Urinary bladder (tissue), 4 donors: Measurements from ENCODE around the gene NCKAP1. TPM values are rescaled to one million over a fixed set of nuclear protein-coding genes. Genes with fewer than 3 reads are reported as not detected.
"Not testable (repeated sequence)": the region's sequence is repeated elsewhere in the genome, so short reads cannot be mapped to it uniquely, and the experiment has no call there.

Experiments used
- DNase-seq: peaks from one replicate; pipeline ENCODE4 v3.0.0-alpha.2; 2015; ENCODE audit errors: extremely low spot score
- H3K27ac ChIP-seq: one replicate; pipeline ENCODE4 v1.5.1; 2013; ENCODE audit warnings: low read depth, mild to moderate bottlenecking, moderate library complexity
- H3K36me3 ChIP-seq: one replicate; pipeline ENCODE4 v1.6.1; 2013; ENCODE audit warnings: mild to moderate bottlenecking, moderate library complexity; ENCODE audit not compliant: insufficient read depth
- H3K4me1 ChIP-seq: one replicate; pipeline ENCODE4 v1.6.1; 2013; ENCODE audit warnings: mild to moderate bottlenecking, moderate library complexity; ENCODE audit not compliant: insufficient read depth
- H3K4me3 ChIP-seq: one replicate; pipeline ENCODE4 v1.5.1; 2013; ENCODE audit warnings: low read depth, low read length
- WGBS: extraction: QIAGEN DNeasy Blood & Tissue Kit; methylation state at CpG from one replicate; pipeline ENCODE4 v1.1.7; 2013; 5-methylcytosine and 5-hydroxymethylcytosine counted together
- polyA plus RNA-seq: library from polyadenylated mRNA; stranded (reverse); fragments of 200-250 nt; gene quantifications from one replicate; pipeline ENCODE4 v1.2.3, GENCODE V29; 2013
- total RNA-seq: library from RNA; depleted of rRNA; stranded (reverse); fragments of >200 nt; gene quantifications from one replicate; pipeline ENCODE4 v1.2.3, GENCODE V29; 2014
- donor health status: healthy with polysubstance abuse.
- donor health status: healthy.

The NCKAP1 gene
- total and polyA plus RNA-seq, 2 donors = 91.6 to 297 TPM

- Histone ChIP-seq H3K36me3 (peaks cover 4% of the 10 kb centered on the region), H3K27ac (no peak overlapping the region), H3K4me3 (no peak overlapping the region), H3K4me1 (no peaks in the 10 kb centered on the region)
- 89% methylated on average over 2 of the region's 2 CpGs for WGBS
- DNase-seq = no peak
Observed at GRCh38 chr2:183001948-183002347, 36.3 kb downstream of the NCKAP1 start.

- DNase-seq = no peak
- Histone ChIP-seq H3K36me3 (peaks cover 4% of the 10 kb centered on the region), H3K27ac (no peak overlapping the region), H3K4me1 (no peaks in the 10 kb centered on the region), H3K4me3 (no peak overlapping the region)
- 96% methylated on average over 10 of the region's 10 CpGs for WGBS
Observed at GRCh38 chr2:183000846-183001245, 37.4 kb downstream of the NCKAP1 start.

GRCh38 chr2:182999348-183000028 lies 38.8 kb downstream of the NCKAP1 start:
- Histone ChIP-seq H3K36me3 (peaks cover 4% of the 10 kb centered on the region), H3K27ac (no peak overlapping the region), H3K4me3 (no peak overlapping the region), H3K4me1 (no peaks in the 10 kb centered on the region)
- 97% methylated on average over 3 of the region's 3 CpGs for WGBS
- DNase-seq = no peak

GRCh38 chr2:182994228-182994912 lies 43.9 kb downstream of the NCKAP1 start:
- DNase-seq = no peak
- no peak overlapping the region for H3K4me3 ChIP-seq
- H3K27ac ChIP-seq = no peak overlapping the region
- H3K4me1 ChIP-seq = no peaks in the 10 kb centered on the region
- peaks cover 5% of the 10 kb centered on the region for H3K36me3 ChIP-seq
- 94% methylated on average over 13 of the region's 13 CpGs for WGBS

- DNase-seq = no peak
- 37% methylated on average over 2 of the region's 2 CpGs for WGBS
- H3K36me3 ChIP-seq = peaks cover 2% of the 10 kb centered on the region
Observed at GRCh38 chr2:182982941-182983340, 55.3 kb downstream of the NCKAP1 start.

DNA sequence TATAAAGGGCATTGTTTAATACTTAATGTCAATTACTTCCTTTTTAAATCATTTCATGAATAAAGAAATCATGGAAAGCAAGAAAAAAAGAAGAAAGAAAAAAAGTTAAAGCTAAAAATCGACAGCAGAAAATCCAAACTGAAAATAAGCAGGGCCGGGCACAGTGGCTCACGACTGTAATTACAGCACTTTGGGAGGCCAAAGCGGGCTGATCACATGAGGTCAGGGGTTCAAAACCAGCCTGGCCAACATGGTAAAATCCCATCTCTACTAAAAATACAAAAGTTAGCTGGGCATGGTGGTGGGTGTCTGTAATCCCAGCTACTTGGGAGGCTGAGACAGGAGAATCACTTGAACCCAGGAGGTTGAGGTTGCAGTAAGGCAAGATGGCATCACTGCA lies 56.8 kb downstream of the NCKAP1 start:
- not testable (repeated sequence) for H3K4me3 ChIP-seq, DNase-seq, H3K27ac ChIP-seq, H3K4me1 ChIP-seq, H3K36me3 ChIP-seq
- 78% methylated on average over 4 of the region's 4 CpGs for WGBS

More at GRCh38 chr2:182982941-182983340, 55.3 kb downstream of the NCKAP1 start:
- Histone ChIP-seq H3K27ac (no peak overlapping the region), H3K4me3 (no peak overlapping the region), H3K4me1 (no peaks in the 10 kb centered on the region)

DNA sequence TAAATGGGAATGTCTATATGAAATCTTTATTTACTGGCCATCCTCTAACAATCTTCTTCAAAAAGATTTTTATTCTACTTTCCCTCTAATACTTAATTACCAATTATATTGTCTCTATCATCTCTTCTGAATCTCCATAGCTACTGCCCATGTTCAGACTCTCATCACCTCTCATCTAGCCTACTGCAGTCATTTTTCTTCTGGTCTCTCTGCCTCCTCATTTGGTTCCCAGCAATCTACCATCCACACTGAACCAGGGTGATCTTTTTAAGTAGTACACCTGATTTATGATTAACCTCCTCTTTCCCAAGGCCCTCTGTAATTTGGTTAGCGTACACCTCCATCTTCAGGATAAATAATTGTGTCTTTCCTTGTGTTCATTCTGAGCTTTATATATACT lies 57.6 kb downstream of the NCKAP1 start:
- Histone ChIP-seq H3K4me3 (no peak overlapping the region), H3K36me3 (peaks cover 4% of the 10 kb centered on the region), H3K4me1 (no peaks in the 10 kb centered on the region), H3K27ac (no peak overlapping the region)
- DNase-seq = no peak
- WGBS = 98% methylated on average over 1 of the region's 1 CpG

GRCh38 chr2:182980115-182980514 lies 58.1 kb downstream of the NCKAP1 start:
- Histone ChIP-seq H3K27ac (no peak overlapping the region), H3K4me1 (no peaks in the 10 kb centered on the region), H3K4me3 (no peak overlapping the region), H3K36me3 (peaks cover 4% of the 10 kb centered on the region)
- no peak for DNase-seq

DNA sequence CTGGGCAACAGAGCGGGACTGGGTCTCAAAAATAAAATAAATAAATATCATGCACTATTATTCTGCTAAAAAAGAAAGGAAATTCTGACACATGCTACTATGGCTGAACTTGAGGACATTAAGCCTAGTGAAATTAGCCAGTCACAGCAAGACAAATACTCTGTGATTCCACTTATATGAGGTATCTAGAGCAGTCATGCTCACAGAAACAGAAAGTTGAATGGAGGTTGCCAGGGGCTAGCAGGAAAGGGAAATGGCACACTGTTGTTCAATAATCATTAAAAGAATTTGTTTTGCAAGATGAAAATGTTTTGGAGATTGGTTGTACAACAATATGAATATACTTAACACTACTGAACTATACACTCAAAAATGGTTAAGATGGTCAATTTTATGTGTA lies 60.8 kb downstream of the NCKAP1 start:
- Histone ChIP-seq H3K4me3 (no peak overlapping the region), H3K36me3 (peaks cover 2% of the 10 kb centered on the region), H3K27ac (no peak overlapping the region), H3K4me1 (no peaks in the 10 kb centered on the region)
- 94% methylated on average over 1 of the region's 1 CpG for WGBS
- no peak for DNase-seq

- H3K4me1 ChIP-seq = no peaks in the 10 kb centered on the region
- no peak overlapping the region for H3K27ac ChIP-seq
- H3K4me3 ChIP-seq = no peak overlapping the region
- H3K36me3 ChIP-seq = peaks cover 2% of the 10 kb centered on the region
- no peak for DNase-seq
- WGBS = 32% methylated on average over 1 of the region's 1 CpG
Observed at GRCh38 chr2:182973441-182974352, 64.6 kb downstream of the NCKAP1 start.

DNA sequence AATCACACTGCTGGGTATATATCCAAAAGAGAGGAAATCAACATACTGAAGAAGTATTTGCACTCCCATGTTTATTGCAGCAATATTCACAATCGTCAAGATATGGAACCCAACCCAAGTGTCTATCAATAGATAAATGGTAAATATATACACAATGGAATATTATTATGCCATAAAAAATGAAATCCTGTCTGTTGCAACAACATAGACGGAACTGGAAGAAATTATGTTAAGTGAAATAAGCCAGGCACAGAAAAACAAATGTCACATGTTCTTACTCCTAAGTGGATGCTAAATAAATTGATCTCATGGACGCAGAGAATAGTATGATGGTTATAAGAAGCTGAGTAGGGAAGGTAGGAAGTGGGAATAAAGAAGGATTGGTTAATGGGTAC lies 65.7 kb downstream of the NCKAP1 start:
- no peaks in the 10 kb centered on the region for H3K4me1 ChIP-seq
- no peak overlapping the region for H3K27ac ChIP-seq
- peaks cover 5% of the 10 kb centered on the region for H3K36me3 ChIP-seq
- 97% methylated on average over 3 of the region's 3 CpGs for WGBS
- H3K4me3 ChIP-seq = no peak overlapping the region
- DNase-seq = no peak

DNA sequence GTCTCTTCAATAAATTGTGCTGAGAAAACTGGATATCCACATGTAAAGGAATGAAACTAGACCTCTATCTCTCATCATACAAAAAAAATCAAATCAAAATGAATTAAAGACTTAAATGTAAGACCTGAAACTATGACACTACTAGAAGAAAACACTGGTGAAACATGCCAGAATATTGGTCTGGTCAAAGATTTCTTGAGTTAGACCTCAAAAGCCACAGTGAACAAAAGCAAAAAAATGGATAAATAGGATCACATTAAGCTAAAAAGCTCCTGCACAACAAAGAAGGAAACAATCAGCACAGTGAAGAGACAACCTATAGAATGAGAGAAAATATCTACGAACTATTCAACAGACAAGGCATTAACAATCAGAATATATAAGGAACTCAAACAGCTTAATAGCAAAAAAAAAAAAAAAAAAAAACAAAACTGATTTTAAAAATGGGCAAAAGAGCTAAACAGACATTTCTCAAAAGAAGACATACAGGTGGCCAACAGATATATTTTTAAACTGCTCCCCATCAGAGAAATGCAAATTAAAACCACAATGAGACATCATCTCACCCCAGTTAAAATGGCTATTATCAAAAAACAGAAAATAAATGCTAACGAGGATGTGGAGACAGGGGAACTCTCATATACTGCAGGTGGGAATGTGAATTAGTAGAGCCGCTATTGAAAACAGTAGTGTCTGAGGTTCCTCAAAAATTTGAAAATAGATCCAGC lies 66.3 kb downstream of the NCKAP1 start:
- DNase-seq = no peak

GRCh38 chr2:182970486-182970885 lies 67.8 kb downstream of the NCKAP1 start:
- H3K36me3 ChIP-seq = peaks cover 3% of the 10 kb centered on the region
- DNase-seq = no peak
- 90% methylated on average over 1 of the region's 1 CpG for WGBS
- no peak overlapping the region for H3K27ac ChIP-seq
- H3K4me3 ChIP-seq = no peak overlapping the region
- H3K4me1 ChIP-seq = no peaks in the 10 kb centered on the region

More for the DNA sequence above, 66.3 kb downstream of the NCKAP1 start:
- H3K27ac ChIP-seq = no peak overlapping the region
- H3K36me3 ChIP-seq = peaks cover 3% of the 10 kb centered on the region
- H3K4me3 ChIP-seq = no peak overlapping the region
- WGBS = 99% methylated on average over 3 of the region's 3 CpGs
- H3K4me1 ChIP-seq = no peaks in the 10 kb centered on the region
